T-helper 2 cell treated with Interferon-gamma antibody and Interleukin-4, amounts not matched to agents 5 μg/mL and 100 μg/mL, for 36 hours (primary cell): ENCODE measurements around the gene CELA3B.
A peak's percentile ranks its signal among the peaks of the same experiment; 100 is the strongest.
"Not testable (repeated sequence)": the region's sequence is repeated elsewhere in the genome, so short reads cannot be mapped to it uniquely, and the experiment has no call there.

Source experiments
- DNase-seq: peaks from one replicate; pipeline ENCODE4 v3.0.0; 2021; ENCODE audit warnings: low spot score
- H3K27ac Mint-ChIP-seq: one replicate; pipeline ENCODE4 v1.8.0; 2021; ENCODE audit warnings: mild to moderate bottlenecking, mixed read lengths
- H3K27me3 Mint-ChIP-seq: one replicate; pipeline ENCODE4 v1.8.0; 2021; ENCODE audit warnings: low read depth, mixed read lengths
- H3K36me3 Mint-ChIP-seq: one replicate; pipeline ENCODE4 v1.8.0; 2021; ENCODE audit warnings: low read depth, mixed read lengths
- H3K4me1 Mint-ChIP-seq: one replicate; pipeline ENCODE4 v1.8.0; 2021; ENCODE audit warnings: low read depth, mixed read lengths
- H3K4me3 Mint-ChIP-seq: one replicate; pipeline ENCODE4 v1.8.0; 2022; ENCODE audit warnings: mild to moderate bottlenecking, moderate library complexity, mixed read lengths
- H3K9me3 Mint-ChIP-seq: one replicate; pipeline ENCODE4 v1.8.0; 2021; ENCODE audit warnings: mixed read lengths

Gene CELA3B

GRCh38 chr1:22001409-22001808 is 24.6 kb downstream of the CELA3B start, which contains the start of gene CELA3A:
CELA3A (plus strand) TSS chr1:22001657; CDS start chr1:22001675, 18 bp downstream.
- Mint-ChIP-seq H3K4me1 (peaks cover 2% of the 10 kb centered on the region), H3K4me3 (no peak within 1 kb of the TSS), H3K27ac (no peak within 1 kb of the TSS), H3K36me3 (no peaks in the 10 kb centered on the region), H3K27me3 (peaks cover 1% of the 10 kb centered on the region), H3K9me3 (no peaks in the 10 kb centered on the region)
- DNase-seq, result no peak

- not testable (repeated sequence) for H3K4me1 Mint-ChIP-seq, H3K36me3 Mint-ChIP-seq, H3K27ac Mint-ChIP-seq, H3K27me3 Mint-ChIP-seq, H3K9me3 Mint-ChIP-seq, H3K4me3 Mint-ChIP-seq, DNase-seq
These were observed 25.6 kb downstream of the CELA3B start for GRCh38 chr1:22002461-22002860.

- not testable (repeated sequence) for H3K36me3 Mint-ChIP-seq, H3K27me3 Mint-ChIP-seq, DNase-seq, H3K9me3 Mint-ChIP-seq, H3K27ac Mint-ChIP-seq, H3K4me1 Mint-ChIP-seq, H3K4me3 Mint-ChIP-seq
These were observed 26.1 kb downstream of the CELA3B start for GRCh38 chr1:22002875-22003274.

- not testable (repeated sequence) for H3K27ac Mint-ChIP-seq, DNase-seq, H3K4me1 Mint-ChIP-seq, H3K4me3 Mint-ChIP-seq, H3K27me3 Mint-ChIP-seq, H3K36me3 Mint-ChIP-seq, H3K9me3 Mint-ChIP-seq
These were observed 27.1 kb downstream of the CELA3B start for GRCh38 chr1:22003959-22004358.

- not testable (repeated sequence) for H3K4me3 Mint-ChIP-seq, H3K9me3 Mint-ChIP-seq, H3K27me3 Mint-ChIP-seq, H3K4me1 Mint-ChIP-seq, H3K36me3 Mint-ChIP-seq, H3K27ac Mint-ChIP-seq
- peak; percentile 28 for DNase-seq
These were observed 28.7 kb downstream of the CELA3B start for GRCh38 chr1:22005261-22006149.

GRCh38 chr1:22006736-22007135 is 29.9 kb downstream of the CELA3B start:
- DNase-seq, H3K4me1 Mint-ChIP-seq, H3K27ac Mint-ChIP-seq, H3K9me3 Mint-ChIP-seq, H3K4me3 Mint-ChIP-seq, H3K36me3 Mint-ChIP-seq, H3K27me3 Mint-ChIP-seq: not testable (repeated sequence)

- DNase-seq, H3K9me3 Mint-ChIP-seq, H3K27me3 Mint-ChIP-seq, H3K36me3 Mint-ChIP-seq, H3K4me3 Mint-ChIP-seq, H3K27ac Mint-ChIP-seq, H3K4me1 Mint-ChIP-seq: not testable (repeated sequence)
These were observed 30.4 kb downstream of the CELA3B start for GRCh38 chr1:22007262-22007661.

- H3K9me3 Mint-ChIP-seq, H3K27me3 Mint-ChIP-seq, H3K27ac Mint-ChIP-seq, H3K36me3 Mint-ChIP-seq, H3K4me1 Mint-ChIP-seq, H3K4me3 Mint-ChIP-seq, DNase-seq: not testable (repeated sequence)
These were observed 32.7 kb downstream of the CELA3B start for GRCh38 chr1:22009566-22009965.

GRCh38 chr1:22012752-22013151 is 35.9 kb downstream of the CELA3B start:
- H3K36me3 Mint-ChIP-seq, DNase-seq, H3K4me3 Mint-ChIP-seq, H3K4me1 Mint-ChIP-seq, H3K27me3 Mint-ChIP-seq, H3K27ac Mint-ChIP-seq, H3K9me3 Mint-ChIP-seq: not testable (repeated sequence)

- DNase-seq, H3K9me3 Mint-ChIP-seq, H3K27ac Mint-ChIP-seq, H3K27me3 Mint-ChIP-seq, H3K36me3 Mint-ChIP-seq, H3K4me3 Mint-ChIP-seq: not testable (repeated sequence)
- peaks cover 14% of the 10 kb centered on the region for H3K4me1 Mint-ChIP-seq
These were observed 37.9 kb downstream of the CELA3B start for GRCh38 chr1:22014575-22015206.

- no peaks in the 10 kb centered on the region for H3K9me3 Mint-ChIP-seq
- peak; percentile 78 for DNase-seq
- H3K27ac Mint-ChIP-seq, result peak overlapping the region; percentile 99
- no peaks in the 10 kb centered on the region for H3K36me3 Mint-ChIP-seq
- peak overlapping the region; percentile 75 for H3K4me3 Mint-ChIP-seq
- peaks cover 3% of the 10 kb centered on the region for H3K27me3 Mint-ChIP-seq
- peaks cover 21% of the 10 kb centered on the region for H3K4me1 Mint-ChIP-seq
These were observed 42.0 kb downstream of the CELA3B start for GRCh38 chr1:22018583-22019559.

GRCh38 chr1:22021061-22021460 is 44.2 kb downstream of the CELA3B start:
- H3K4me1 Mint-ChIP-seq, result peaks cover 33% of the 10 kb centered on the region
- H3K36me3 Mint-ChIP-seq, result peaks cover 3% of the 10 kb centered on the region
- no peak overlapping the region for H3K4me3 Mint-ChIP-seq
- no peak for DNase-seq
- no peaks in the 10 kb centered on the region for H3K27me3 Mint-ChIP-seq
- H3K9me3 Mint-ChIP-seq, result no peaks in the 10 kb centered on the region
- H3K27ac Mint-ChIP-seq, result no peak overlapping the region

GRCh38 chr1:22024485-22025367 is 47.9 kb downstream of the CELA3B start:
- Mint-ChIP-seq H3K36me3 (peaks cover 8% of the 10 kb centered on the region), H3K27me3 (no peaks in the 10 kb centered on the region), H3K27ac (peak overlapping the region; percentile 99), H3K9me3 (no peaks in the 10 kb centered on the region), H3K4me1 (peaks cover 37% of the 10 kb centered on the region), H3K4me3 (peak overlapping the region; percentile 91)
- peak; percentile 72 for DNase-seq
